ENCODE measurements around the gene SH3BP2. TPM values are rescaled to one million over a fixed set of nuclear protein-coding genes. Genes with fewer than 3 reads are reported as not detected.

SH3BP2 gene
- total RNA-seq, 4 donors from 2014 or later: 26.2 to 109 (median 66.0) TPM

DNA sequence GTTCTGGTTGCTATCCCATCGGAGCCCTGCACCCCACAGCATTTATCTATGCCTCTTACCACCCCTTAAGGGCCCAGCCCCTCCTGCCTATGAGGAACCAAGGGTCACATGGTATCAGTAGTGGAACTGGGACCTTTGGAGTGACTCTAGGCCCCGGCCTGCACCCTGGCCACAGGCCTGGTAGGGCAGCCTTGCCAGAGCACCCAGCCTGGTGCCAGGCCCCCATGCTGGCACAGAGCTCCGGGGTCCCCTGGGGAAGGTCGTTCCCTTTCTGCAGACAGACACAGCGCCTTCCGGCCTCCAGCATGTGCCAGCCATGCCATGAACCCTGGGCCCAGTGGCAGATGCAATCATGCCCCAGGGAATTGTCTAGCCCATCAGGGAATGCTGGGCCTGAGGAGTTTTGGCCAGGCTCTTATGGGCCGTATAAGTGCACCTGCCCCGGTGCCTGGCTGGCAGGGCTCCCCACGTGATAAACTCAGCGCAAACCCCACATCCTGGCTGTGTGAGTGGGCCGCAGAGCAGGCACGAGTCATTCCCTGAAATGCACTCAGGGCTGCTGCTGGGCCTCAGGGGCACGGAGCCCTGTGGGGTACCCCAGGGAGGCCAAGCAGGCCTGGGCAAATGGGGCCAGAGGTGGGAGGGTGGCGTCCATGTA lies 30.9 kb downstream of the SH3BP2 start:
- no peak for TF ChIP-seq CTCF (IDR thresholded peaks at IDR 0.05)
- no peak for ATAC-seq (ENCODE audit: low FRiP score)
- no peak for DNase-seq (ENCODE audit: low spot score)

DNA sequence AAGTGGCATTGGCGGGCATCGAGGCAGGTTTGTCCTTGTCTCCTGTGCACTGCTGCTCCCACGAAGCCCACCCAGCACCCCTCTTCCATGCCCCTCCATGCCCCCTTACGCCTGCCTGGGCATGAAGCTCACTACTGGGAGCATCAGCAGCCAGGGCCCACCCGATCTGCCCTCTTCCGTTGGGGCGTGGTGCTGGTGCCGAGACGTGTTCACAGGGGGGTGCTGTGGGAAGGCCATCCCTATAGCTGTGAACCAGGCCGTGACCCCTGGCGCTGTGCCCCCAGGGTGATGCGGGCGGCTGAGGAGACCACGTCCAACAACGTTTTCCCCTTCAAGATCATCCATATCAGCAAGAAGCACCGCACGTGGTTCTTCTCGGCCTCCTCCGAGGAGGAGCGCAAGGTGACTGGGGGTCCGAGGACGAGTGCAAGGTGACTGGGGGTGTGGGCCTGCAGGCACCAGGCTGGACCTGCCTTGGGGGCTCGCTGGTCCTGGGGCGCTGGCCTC lies 31.5 kb downstream of the SH3BP2 start:
- ATAC-seq (ENCODE audit: low FRiP score) (no peak), DNase-seq (ENCODE audit: low spot score) (no peak)
- no peak for TF ChIP-seq CTCF (IDR thresholded peaks at IDR 0.05)

GRCh38 chr4:2824836-2825381 lies 32.0 kb downstream of the SH3BP2 start:
- no peak for ATAC-seq (ENCODE audit: low FRiP score)
- no peak for TF ChIP-seq CTCF (IDR thresholded peaks at IDR 0.05)
- no peak for DNase-seq (ENCODE audit: low spot score)

- DNase-seq (ENCODE audit: low spot score): no peak
- TF ChIP-seq CTCF (IDR thresholded peaks at IDR 0.05): no peak
- no peak for ATAC-seq (ENCODE audit: low FRiP score)
Observed at GRCh38 chr4:2825740-2826139, 32.9 kb downstream of the SH3BP2 start.

- ATAC-seq (ENCODE audit: low FRiP score): no peak
- no peak for DNase-seq (ENCODE audit: low spot score)
Observed at GRCh38 chr4:2827071-2827873, 34.4 kb downstream of the SH3BP2 start.

More at GRCh38 chr4:2827071-2827873, 34.4 kb downstream of the SH3BP2 start:
- TF ChIP-seq CTCF (IDR thresholded peaks at IDR 0.05): no peak

All from omental fat pad (tissue), 4 donors.